ENCODE data around the gene SENP8.

The SENP8 gene

DNA sequence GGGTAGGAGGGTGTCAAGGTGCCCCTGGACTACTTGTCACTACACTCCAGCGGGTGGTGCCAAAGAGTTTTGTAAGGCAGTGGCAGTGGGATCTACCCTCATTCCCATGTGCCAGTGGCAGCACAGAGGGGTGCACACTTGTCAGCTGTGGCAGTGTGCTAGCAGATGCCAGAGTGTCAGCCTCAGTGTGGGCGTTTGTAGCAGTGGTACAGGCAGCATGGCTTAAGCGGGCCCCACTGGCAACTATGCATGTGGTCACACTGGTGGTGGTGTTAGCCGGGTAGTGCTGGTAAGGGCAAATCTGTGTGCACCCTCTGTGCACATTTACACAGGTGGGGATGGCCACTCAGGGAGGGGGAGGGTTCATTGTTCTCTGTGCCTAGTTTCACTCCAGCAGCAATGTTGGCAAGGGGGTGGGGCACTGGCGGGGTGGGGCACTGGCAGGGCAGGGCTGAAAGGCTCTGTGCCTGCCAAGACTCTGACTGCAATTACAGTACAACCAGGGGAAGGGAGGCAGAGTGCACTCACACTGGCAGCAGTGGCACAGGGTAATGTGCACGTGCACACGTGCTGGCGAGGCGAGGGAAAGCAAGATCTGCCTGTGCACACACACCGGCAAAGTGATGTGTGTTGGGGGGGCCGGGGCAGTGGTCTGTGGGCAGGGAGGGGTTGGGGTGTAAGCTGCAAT is 32.0 kb upstream of the SENP8 start:
- ATAC-seq: no peak
- TF ChIP-seq SNAI2 (CRISPR knock-in tag; IDR thresholded peaks at IDR 0.05): no peak
- TF ChIP-seq ZNF565 (CRISPR knock-in tag; conservative IDR thresholded peaks at IDR 0.05; ENCODE audit: low read depth): no peak
- TF ChIP-seq, protein P1, sequence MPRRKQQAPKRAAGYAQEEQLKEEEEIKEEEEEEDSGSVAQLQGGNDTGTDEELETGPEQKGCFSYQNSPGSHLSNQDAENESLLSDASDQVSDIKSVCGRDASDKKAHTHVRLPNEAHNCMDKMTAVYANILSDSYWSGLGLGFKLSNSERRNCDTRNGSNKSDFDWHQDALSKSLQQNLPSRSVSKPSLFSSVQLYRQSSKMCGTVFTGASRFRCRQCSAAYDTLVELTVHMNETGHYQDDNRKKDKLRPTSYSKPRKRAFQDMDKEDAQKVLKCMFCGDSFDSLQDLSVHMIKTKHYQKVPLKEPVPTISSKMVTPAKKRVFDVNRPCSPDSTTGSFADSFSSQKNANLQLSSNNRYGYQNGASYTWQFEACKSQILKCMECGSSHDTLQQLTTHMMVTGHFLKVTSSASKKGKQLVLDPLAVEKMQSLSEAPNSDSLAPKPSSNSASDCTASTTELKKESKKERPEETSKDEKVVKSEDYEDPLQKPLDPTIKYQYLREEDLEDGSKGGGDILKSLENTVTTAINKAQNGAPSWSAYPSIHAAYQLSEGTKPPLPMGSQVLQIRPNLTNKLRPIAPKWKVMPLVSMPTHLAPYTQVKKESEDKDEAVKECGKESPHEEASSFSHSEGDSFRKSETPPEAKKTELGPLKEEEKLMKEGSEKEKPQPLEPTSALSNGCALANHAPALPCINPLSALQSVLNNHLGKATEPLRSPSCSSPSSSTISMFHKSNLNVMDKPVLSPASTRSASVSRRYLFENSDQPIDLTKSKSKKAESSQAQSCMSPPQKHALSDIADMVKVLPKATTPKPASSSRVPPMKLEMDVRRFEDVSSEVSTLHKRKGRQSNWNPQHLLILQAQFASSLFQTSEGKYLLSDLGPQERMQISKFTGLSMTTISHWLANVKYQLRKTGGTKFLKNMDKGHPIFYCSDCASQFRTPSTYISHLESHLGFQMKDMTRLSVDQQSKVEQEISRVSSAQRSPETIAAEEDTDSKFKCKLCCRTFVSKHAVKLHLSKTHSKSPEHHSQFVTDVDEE (CRISPR knock-in tag; IDR thresholded peaks at IDR 0.05): no peak
- TF ChIP-seq TOX (CRISPR knock-in tag; IDR thresholded peaks at IDR 0.05; ENCODE audit: borderline replicate concordance): no peak
- TF ChIP-seq ZFP30 (CRISPR knock-in tag; IDR thresholded peaks at IDR 0.05): no peak
- TF ChIP-seq, protein P2, sequence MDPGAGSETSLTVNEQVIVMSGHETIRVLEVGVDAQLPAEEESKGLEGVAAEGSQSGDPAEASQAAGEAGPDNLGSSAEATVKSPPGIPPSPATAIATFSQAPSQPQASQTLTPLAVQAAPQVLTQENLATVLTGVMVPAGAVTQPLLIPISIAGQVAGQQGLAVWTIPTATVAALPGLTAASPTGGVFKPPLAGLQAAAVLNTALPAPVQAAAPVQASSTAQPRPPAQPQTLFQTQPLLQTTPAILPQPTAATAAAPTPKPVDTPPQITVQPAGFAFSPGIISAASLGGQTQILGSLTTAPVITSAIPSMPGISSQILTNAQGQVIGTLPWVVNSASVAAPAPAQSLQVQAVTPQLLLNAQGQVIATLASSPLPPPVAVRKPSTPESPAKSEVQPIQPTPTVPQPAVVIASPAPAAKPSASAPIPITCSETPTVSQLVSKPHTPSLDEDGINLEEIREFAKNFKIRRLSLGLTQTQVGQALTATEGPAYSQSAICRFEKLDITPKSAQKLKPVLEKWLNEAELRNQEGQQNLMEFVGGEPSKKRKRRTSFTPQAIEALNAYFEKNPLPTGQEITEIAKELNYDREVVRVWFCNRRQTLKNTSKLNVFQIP (CRISPR knock-in tag; IDR thresholded peaks at IDR 0.05; ENCODE audit: borderline replicate concordance, low read depth): no peak
- TF ChIP-seq, protein P3, sequence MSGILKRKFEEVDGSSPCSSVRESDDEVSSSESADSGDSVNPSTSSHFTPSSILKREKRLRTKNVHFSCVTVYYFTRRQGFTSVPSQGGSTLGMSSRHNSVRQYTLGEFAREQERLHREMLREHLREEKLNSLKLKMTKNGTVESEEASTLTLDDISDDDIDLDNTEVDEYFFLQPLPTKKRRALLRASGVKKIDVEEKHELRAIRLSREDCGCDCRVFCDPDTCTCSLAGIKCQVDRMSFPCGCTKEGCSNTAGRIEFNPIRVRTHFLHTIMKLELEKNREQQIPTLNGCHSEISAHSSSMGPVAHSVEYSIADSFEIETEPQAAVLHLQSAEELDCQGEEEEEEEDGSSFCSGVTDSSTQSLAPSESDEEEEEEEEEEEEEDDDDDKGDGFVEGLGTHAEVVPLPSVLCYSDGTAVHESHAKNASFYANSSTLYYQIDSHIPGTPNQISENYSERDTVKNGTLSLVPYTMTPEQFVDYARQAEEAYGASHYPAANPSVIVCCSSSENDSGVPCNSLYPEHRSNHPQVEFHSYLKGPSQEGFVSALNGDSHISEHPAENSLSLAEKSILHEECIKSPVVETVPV (CRISPR knock-in tag; IDR thresholded peaks at IDR 0.05): no peak
- TF ChIP-seq ZC3H10 (CRISPR knock-in tag; IDR thresholded peaks at IDR 0.05): no peak
- no peak for TF ChIP-seq ISL1 (CRISPR knock-in tag; IDR thresholded peaks at IDR 0.05)

DNA sequence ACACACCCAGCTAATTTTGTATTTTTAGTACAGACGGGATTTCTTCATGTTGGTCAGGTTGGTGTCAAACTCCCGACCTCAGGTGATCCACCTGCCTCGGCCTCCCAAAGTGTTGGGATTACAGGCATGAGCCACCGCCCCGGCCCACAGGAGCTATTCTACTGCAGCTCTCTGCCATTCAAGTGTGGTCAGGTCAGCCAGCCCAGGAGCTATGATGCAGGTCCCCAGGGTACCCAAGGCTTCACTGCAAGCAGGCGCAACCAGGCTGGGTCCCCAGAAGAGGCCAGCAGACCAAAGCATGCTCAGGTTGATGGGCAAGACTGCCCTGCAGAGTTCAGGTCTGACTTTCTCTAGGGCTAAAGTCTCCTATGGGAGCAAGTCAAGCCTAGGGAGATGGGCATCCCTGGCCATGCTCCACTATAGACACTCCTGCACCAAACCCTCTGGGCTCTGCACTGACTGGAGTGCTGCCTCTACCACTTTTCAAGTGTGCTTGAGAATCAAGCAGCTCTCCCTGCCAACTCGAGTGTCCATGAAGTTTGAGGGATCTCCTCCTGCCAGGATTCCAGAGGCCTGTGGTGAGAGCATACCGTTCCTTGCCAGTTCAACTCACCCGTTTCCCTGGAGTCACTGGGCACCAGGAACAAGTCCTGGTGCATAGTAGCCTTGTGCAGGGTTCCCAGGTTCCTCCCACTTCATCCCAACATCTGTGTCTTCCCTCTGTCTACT is 31.1 kb upstream of the SENP8 start:
- ATAC-seq: no peak
- TF ChIP-seq, protein P4, sequence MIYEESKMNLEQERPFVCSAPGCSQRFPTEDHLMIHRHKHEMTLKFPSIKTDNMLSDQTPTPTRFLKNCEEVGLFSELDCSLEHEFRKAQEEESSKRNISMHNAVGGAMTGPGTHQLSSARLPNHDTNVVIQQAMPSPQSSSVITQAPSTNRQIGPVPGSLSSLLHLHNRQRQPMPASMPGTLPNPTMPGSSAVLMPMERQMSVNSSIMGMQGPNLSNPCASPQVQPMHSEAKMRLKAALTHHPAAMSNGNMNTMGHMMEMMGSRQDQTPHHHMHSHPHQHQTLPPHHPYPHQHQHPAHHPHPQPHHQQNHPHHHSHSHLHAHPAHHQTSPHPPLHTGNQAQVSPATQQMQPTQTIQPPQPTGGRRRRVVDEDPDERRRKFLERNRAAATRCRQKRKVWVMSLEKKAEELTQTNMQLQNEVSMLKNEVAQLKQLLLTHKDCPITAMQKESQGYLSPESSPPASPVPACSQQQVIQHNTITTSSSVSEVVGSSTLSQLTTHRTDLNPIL (CRISPR knock-in tag; IDR thresholded peaks at IDR 0.05; ENCODE audit: low read depth): no peak
- TF ChIP-seq ESRRG (CRISPR knock-in tag; IDR thresholded peaks at IDR 0.05): no peak
- no peak for TF ChIP-seq TOX (CRISPR knock-in tag; IDR thresholded peaks at IDR 0.05; ENCODE audit: borderline replicate concordance)
- TF ChIP-seq ZNF70 (CRISPR knock-in tag; IDR thresholded peaks at IDR 0.05): no peak
- TF ChIP-seq ISL1 (CRISPR knock-in tag; IDR thresholded peaks at IDR 0.05): no peak
- TF ChIP-seq ZNF8 (CRISPR knock-in tag; IDR thresholded peaks at IDR 0.05): no peak
- TF ChIP-seq BACH2 (CRISPR knock-in tag; IDR thresholded peaks at IDR 0.05; ENCODE audit: borderline replicate concordance): no peak
- no peak for TF ChIP-seq GLIS3 (CRISPR knock-in tag; IDR thresholded peaks at IDR 0.05)
- TF ChIP-seq, protein P5, sequence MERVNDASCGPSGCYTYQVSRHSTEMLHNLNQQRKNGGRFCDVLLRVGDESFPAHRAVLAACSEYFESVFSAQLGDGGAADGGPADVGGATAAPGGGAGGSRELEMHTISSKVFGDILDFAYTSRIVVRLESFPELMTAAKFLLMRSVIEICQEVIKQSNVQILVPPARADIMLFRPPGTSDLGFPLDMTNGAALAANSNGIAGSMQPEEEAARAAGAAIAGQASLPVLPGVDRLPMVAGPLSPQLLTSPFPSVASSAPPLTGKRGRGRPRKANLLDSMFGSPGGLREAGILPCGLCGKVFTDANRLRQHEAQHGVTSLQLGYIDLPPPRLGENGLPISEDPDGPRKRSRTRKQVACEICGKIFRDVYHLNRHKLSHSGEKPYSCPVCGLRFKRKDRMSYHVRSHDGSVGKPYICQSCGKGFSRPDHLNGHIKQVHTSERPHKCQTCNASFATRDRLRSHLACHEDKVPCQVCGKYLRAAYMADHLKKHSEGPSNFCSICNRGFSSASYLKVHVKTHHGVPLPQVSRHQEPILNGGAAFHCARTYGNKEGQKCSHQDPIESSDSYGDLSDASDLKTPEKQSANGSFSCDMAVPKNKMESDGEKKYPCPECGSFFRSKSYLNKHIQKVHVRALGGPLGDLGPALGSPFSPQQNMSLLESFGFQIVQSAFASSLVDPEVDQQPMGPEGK (CRISPR knock-in tag; IDR thresholded peaks at IDR 0.05; ENCODE audit: borderline replicate concordance): no peak
- no peak for TF ChIP-seq ZFP3 (CRISPR knock-in tag; IDR thresholded peaks at IDR 0.05)
- TF ChIP-seq, protein P3 (CRISPR knock-in tag; IDR thresholded peaks at IDR 0.05): no peak
- TF ChIP-seq SNAI2 (CRISPR knock-in tag; IDR thresholded peaks at IDR 0.05): no peak
- no peak for TF ChIP-seq CSDC2 (CRISPR knock-in tag; IDR thresholded peaks at IDR 0.05)
- no peak for TF ChIP-seq ZC3H10 (CRISPR knock-in tag; IDR thresholded peaks at IDR 0.05)
- no peak for TF ChIP-seq PPARA (CRISPR knock-in tag; IDR thresholded peaks at IDR 0.05; ENCODE audit: borderline replicate concordance)
- TF ChIP-seq ARNTL (CRISPR knock-in tag; IDR thresholded peaks at IDR 0.05; ENCODE audit: borderline replicate concordance, low read depth): no peak
